Epithelial cell of esophagus (primary cell): Measurements from ENCODE around the gene SNTN.
A peak's percentile ranks its signal among the peaks of the same experiment; 100 is the strongest.

Experiments
- DNase-seq: peaks from one replicate; pipeline ENCODE4 v3.0.0; 2010; ENCODE audit warnings: low read depth
- H3K4me3 ChIP-seq: 2 replicates; pipeline ENCODE4 v1.5.1; 2011; ENCODE audit warnings: mild to moderate bottlenecking, low read length, control low read depth
- TF ChIP-seq, protein P1 (sequence below): IDR thresholded peaks from 2 replicates; pipeline ENCODE4 v1.5.1; 2011; ENCODE audit warnings: low read depth, mild to moderate bottlenecking, low read length, control low read depth, inconsistent platforms; ENCODE audit not compliant: insufficient read depth; ENCODE audit errors: missing control alignments

SNTN gene

DNA sequence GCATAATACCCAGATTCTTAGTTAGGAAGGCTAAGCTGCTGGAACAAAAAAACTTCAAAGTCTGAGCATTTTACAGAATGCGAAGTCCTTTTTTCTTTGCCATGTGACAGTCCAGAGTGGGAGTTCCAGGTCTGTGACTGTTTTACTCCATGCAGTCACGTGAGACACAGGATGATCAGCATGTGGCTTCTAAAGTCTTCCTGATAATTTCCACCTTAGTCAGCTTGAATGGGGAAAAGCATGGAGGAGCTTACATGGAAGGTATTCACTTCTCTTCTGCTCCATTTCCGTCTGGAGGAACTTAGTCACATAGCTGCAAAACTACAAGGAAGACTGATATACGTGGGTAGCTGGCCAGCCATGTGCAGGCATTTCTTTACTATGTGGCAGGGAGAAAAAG is 1.7 kb downstream of the SNTN start:
- no peak overlapping the region for H3K4me3 ChIP-seq
- TF ChIP-seq, protein P1, sequence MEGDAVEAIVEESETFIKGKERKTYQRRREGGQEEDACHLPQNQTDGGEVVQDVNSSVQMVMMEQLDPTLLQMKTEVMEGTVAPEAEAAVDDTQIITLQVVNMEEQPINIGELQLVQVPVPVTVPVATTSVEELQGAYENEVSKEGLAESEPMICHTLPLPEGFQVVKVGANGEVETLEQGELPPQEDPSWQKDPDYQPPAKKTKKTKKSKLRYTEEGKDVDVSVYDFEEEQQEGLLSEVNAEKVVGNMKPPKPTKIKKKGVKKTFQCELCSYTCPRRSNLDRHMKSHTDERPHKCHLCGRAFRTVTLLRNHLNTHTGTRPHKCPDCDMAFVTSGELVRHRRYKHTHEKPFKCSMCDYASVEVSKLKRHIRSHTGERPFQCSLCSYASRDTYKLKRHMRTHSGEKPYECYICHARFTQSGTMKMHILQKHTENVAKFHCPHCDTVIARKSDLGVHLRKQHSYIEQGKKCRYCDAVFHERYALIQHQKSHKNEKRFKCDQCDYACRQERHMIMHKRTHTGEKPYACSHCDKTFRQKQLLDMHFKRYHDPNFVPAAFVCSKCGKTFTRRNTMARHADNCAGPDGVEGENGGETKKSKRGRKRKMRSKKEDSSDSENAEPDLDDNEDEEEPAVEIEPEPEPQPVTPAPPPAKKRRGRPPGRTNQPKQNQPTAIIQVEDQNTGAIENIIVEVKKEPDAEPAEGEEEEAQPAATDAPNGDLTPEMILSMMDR: no peak
- DNase-seq: no peak

DNA sequence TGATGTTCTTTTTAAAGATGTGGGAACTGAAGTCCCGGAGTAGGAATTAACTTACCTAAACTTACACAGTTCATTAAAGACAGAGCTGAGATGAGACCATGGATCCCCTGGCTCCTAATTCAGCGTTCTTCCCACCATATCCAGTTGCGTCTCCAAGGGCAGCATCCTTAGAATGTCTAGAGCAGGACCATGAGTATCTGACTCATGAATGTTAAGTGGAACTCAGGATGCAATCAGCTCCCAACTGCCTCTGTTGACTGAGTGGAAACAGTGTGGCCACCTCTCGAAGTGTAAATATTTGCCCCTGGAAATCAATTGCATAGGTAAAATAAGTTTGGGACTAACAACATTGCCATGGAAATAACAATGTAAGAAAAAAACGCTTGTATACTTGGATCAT is 2.5 kb downstream of the SNTN start:
- H3K4me3 ChIP-seq: no peak overlapping the region
- no peak for DNase-seq
- TF ChIP-seq, protein P1: no peak

DNA sequence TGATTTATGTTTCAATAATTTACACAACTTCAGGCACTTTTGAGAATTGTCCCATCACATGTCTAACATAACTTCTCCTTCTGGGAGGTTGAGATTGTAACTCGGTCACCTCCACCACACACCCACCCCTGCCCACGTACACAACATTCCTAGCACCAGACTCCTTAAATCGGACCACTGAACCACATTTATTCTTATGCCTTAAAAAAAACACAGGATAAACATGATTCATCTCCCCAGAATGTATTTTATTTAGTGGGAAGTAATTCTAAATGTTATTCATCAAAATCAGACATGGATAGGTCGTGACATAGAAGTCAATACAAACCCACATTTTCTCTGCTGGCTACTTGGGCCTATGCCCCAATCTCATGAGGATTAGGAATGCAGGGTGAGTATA is 3.0 kb downstream of the SNTN start:
- H3K4me3 ChIP-seq: no peak overlapping the region
- DNase-seq: no peak
- TF ChIP-seq, protein P1: no peak

DNA sequence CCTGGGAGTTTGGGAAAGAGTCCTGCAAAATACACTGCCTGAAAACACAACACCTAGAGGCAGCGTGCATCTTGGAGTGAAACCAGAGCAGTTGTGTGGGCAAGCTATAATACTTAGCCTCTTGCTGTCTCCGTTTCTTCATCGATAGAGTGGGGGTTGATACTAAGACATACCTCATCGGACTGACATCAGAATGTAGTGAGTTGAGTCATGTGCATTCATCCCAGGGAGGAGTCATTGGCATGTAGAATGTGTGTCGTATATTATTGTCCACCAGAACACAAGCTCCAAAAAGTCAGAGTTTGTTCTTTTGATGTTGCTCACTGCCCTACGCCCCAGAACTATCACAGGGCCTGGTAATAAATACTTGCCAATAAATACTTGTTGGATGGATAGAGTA is 4.3 kb downstream of the SNTN start:
- peak; percentile 57 for DNase-seq
- no peak overlapping the region for H3K4me3 ChIP-seq
- TF ChIP-seq, protein P1: no peak

DNA sequence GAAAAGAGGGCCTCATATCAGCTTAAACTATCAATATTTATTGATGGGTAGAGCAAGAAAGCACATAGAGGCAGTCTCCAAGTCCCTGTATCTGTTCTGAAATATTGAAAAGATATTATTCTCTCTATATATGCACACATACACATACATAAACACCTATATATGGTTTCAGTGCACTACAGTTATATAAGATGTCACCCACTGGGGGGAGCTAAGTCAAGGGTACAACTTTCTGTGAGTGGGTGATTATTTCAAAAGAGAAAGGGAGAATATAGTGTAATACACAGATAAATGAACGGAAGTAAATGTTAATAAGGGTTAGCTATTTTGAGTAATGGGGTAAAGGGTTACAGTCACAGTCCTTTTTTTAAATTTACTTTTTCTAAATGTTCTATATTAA is 8.8 kb downstream of the SNTN start:
- TF ChIP-seq, protein P1: no peak
- DNase-seq: no peak
- no peak overlapping the region for H3K4me3 ChIP-seq

DNA sequence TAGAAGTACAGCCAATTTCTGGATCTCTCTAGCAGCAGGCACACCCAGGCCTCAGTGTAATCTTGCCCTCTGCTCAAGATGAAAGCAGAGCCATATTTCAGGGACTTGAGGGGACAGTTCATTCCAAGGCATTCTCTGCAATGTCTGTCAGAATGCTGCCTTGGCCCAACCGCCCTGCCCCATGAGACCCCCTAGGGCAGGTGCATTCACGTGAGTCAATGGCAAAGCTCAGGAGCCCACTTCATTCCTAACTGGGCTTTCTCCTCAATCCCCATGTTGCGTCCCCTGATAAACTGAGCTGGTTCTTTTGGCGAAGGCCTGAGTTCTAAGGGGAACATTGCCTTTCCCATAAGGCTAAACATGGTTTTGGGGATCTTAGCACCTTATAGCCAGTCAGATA is 9.5 kb downstream of the SNTN start:
- TF ChIP-seq, protein P1: no peak
- DNase-seq: no peak
- no peak overlapping the region for H3K4me3 ChIP-seq

DNA sequence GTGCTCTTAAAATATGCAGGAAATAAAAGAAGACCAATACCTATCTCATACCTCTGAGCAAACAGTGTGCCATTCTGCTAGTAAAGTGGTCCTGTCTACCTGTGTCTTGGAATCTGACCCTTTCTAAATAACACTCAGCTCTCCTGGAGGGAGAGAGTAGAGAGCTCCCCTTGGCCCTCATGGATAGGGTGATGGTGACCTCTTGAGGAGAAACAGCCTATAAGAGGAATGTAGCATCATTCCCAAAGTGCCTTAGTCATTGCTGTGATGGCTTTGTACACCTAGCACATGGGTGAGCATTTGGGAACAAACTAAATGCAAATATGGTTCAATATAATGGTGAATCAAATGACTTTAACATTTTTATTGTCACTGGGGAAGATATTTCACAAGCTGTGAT is 10.0 kb downstream of the SNTN start:
- no peak overlapping the region for H3K4me3 ChIP-seq
- TF ChIP-seq, protein P1: peak; percentile 34
- DNase-seq: peak; percentile 46
